HG02610 (cell line): Measurements from ENCODE around the gene TRPM1.
"Not testable (repeated sequence)": the region's sequence is repeated elsewhere in the genome, so short reads cannot be mapped to it uniquely, and the experiment has no call there.

ENCODE experiments used
- ATAC-seq: cut with Tn5 transposase; IDR thresholded peaks from one replicate; pipeline ENCODE4 v1.9.1; 2021; ENCODE audit warnings: mild to moderate bottlenecking, moderate library complexity; ENCODE audit not compliant: unreplicated experiment

The TRPM1 gene

DNA sequence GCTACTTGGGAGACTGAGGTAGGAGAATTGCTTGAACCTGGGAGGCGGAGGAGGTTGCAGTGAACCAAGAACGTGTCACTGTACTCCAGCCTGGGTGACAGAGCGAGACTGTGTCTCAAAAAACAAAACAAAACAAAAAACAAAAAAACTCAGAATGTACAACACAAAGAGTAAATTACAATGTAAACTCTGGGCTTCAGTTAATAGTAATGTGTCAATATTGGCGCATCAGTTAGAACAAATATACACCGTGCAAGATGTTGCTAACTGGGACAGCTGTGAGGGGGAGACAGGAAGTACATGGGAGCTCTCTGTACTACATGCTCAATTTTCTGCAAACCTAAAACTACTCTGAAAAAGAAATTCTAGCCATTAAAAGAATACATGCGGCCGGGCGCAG lies 23.5 kb upstream of the TRPM1 start:
- ATAC-seq: no peak

DNA sequence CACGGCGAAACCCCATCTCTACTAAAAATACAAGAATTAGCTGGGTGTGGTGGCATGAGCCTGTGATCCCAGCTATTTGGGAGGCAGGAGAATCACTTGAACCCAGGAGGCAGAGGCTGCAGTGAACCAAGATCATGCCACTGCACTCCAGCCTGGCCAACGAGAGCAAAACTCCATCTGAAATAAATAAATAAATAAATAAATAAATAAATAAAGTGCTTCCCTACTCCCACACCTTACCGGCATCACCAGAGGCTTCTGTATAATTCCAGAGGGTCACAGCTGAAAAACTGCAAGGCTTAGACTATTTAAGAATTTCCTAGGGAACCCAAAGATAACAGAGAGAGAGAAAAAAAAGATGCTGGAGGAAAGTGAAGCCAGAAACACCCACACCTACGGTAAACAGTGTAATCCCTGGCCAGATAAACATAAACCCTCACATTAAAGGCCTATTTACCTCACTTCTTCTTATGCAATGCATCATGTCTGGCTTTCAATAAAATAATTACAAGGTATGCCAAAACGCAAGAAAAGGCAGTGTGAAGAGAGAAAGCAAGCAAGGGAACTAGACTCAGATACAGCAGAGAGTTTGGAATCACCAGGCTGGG lies 15.0 kb upstream of the TRPM1 start:
- ATAC-seq: no peak

DNA sequence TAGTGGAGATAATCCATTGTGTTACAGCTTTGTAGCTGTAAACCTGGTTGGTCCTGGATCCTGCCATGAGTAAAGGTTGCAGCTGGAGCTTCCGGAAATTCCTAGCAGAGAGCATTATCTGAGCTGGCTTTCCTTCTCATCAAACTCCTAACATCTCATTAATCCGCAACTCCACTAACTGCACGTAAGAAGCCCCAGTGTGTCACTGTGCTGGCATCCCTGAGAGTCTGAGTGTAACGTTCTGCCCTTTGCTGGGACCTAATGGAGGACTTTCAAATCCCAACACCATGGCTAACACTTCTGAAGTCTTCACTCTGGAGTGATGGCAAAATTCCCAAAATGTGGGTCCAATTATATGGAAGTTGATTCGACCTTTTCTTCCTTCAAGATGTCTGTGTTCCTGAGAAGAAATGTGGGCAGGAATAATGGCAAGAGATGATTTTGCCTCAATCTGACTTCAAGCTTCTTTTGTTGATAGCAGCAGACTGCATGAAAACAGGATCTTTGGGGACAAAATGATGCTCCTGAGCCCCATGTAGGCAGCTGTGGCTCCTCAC lies 9.6 kb upstream of the TRPM1 start:
- no peak for ATAC-seq

- ATAC-seq: no peak
Measured at GRCh38 chr15:31108836-31109235, 7.3 kb upstream of the TRPM1 start.

- no peak for ATAC-seq
Measured at GRCh38 chr15:31106495-31107300, 5.2 kb upstream of the TRPM1 start.

DNA sequence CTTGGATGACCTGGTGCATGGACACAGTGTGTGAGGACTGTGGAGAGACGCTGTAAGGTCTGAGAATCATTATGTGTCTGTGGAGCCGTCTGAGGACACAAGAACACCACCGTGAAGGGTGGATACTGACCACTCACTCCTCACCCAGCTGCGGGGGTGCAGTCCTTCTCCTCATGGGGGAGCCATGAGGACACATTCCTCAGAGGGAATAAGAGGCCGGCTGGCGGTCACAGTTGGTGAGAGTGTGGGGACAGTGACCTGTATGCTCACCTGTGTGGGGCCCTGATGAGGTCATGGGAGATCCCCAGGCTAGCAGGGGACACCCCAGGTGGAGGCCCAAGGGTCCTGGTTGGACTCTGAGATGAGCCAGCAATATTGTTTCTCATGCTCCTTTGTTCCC lies 2.5 kb upstream of the TRPM1 start:
- no peak for ATAC-seq

GRCh38 chr15:31102374-31103342 lies 1.1 kb upstream of the TRPM1 start:
- no peak for ATAC-seq

- ATAC-seq: no peak
Measured at GRCh38 chr15:31102039-31102321, 455 bp upstream of the TRPM1 start.

GRCh38 chr15:31100738-31101137 lies 787 bp downstream of the TRPM1 start:
- ATAC-seq: no peak

DNA sequence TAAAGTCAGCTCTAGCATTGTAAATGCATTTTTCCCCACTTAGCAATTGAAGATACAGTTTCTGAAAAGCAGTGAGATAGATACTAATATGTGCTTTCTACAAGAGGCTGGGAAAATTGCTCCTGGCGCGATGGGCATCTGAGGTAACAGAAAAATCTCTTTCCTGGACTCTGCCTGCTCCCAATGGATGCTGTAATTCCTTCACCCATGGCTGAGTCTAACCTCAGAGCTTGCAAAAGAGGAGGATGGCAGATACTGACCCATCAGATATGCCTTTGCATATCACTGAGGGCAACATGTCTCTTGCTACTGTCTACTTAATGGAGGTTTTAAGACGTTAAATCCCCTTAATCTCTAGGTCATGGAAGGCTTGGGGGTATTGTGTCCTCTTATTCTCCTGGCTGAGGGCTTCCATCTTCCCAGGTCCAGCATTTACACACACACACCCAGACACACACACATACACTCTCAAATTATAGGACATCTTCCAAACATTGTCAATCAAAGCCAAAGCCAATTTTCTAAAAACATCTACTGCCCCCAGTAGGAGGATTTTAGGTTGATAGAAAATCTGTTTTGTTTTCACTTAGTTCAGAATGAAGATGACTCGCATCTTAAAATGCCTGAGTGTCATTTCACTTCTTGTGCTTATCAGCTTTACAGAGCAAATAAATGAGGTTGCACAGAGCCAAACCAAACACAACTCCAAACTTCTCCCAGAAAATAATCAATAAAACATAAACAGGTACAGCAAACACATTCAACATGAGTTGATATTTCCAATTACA lies 2.4 kb downstream of the TRPM1 start:
- no peak for ATAC-seq

DNA sequence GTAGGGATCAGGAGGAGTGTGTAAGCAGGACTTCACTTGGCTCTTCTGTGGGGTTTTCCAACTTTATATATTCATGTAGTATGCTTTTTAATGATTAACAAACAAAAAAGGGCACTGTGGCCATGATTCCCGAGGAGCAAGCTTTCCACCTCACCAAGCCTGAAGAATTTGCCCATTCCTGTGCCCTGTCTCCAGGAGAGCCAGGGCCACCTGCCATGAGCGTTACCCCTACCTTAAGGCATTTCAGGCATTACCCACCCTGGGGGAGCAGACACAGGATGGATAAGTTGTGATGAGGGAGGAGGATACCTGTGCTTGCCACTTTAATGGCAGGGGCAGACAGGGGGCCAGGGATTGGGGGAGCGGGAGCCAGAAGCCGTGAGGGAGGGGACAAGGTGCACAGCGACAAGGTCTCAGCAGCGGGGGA lies 3.0 kb downstream of the TRPM1 start:
- no peak for ATAC-seq

GRCh38 chr15:31096563-31096962 lies 5.0 kb downstream of the TRPM1 start:
- ATAC-seq: no peak

DNA sequence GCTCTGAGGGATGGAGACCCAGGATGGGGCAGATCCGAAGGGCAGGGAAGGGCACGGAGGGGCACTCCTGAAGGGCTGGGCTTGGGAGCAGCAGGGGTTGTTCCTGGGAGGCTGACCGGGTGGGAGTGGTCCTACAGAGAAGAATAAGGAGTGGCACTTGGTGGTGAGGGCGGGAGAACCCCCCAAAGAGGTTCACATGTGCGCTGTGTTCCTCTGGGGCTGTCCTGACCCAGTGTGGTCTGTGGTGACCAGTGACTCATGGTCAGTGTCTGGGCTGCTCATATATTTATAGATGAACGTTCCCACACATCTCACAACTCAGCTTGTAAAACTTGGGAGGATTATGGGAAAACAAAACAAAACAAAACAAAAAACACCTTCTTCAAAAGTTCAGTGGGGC lies 10.0 kb downstream of the TRPM1 start:
- no peak for ATAC-seq

- ATAC-seq: no peak
Measured at GRCh38 chr15:31090766-31091165, 10.8 kb downstream of the TRPM1 start.

- ATAC-seq: no peak
Measured at GRCh38 chr15:31089368-31090047, 12.0 kb downstream of the TRPM1 start.

- no peak for ATAC-seq
Measured at GRCh38 chr15:31088672-31089367, 12.7 kb downstream of the TRPM1 start.

DNA sequence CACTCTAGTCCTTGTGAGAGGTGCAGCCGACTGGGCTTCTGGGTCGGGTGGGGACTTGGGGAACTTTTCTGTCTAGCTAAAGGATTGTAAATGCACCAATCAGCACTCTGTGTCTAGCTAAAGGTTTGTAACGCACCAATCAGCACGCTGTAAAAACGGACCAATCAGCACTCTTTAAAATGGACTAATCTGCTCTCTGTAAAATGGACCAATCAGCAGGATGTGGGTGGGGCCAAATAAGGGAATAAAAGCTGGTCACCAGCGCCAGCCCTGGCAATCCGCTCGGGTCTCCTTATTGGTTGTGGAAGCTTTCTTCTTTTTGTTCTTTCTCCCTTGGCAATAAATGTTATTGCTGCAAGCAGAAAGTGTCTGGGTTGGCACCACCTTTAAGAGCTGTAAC lies 13.5 kb downstream of the TRPM1 start:
- ATAC-seq: not testable (repeated sequence)

- no peak for ATAC-seq
Measured at GRCh38 chr15:31086344-31086743, 15.2 kb downstream of the TRPM1 start.

DNA sequence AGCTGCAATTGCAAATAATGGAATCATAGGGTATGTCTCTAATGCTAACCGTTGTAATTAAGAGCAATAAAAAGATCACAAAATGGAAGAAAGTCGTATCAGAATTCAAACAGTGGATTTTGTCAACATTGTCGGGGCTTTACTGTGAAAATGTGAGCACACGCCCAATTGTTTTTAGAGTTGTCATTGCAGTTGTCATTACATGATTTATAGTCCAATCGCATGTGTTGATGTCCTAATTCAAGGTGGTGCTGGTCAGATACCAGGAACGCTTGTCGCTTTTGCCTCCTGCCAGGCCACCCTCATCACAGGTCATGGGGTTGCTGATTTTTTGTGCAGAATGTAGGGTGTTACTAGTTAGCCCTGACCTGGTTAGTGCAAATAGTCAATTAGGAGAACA lies 16.2 kb downstream of the TRPM1 start:
- no peak for ATAC-seq
